GM23338 (cell line): ENCODE data around the gene TSNAX. TPM values are rescaled to one million over a fixed set of nuclear protein-coding genes. Genes with fewer than 3 reads are reported as not detected.
A peak's percentile ranks its signal among the peaks of the same experiment; 100 is the strongest.

Source experiments
- ATAC-seq: fragments of 200-7000 bp; cut with Tn5 transposase; 3 replicates; pipeline ENCODE4 v1.9.1; 2020
- DNase-seq: peaks from one replicate; pipeline ENCODE4 v3.0.0-alpha.2; 2015; ENCODE audit warnings: low spot score
- H2AFZ ChIP-seq: fragments of 200-600 bp; sonication (generic); 2 replicates; pipeline ENCODE4 v1.8.0; 2016; ENCODE audit warnings: antibody characterized with exemption, mild to moderate bottlenecking, moderate library complexity
- H3F3A ChIP-seq: fragments of 200-600 bp; sonication (generic); replicated peaks from 2 replicates; pipeline ENCODE4 v1.8.0; 2017; ENCODE audit warnings: antibody characterized with exemption, mixed run types, low read depth
- H3K27ac ChIP-seq: fragments of 200-600 bp; sonication (generic); 2 replicates; pipeline ENCODE4 v1.6.1; 2016; ENCODE audit warnings: low read depth
- H3K27me3 ChIP-seq: fragments of 200-600 bp; sonication (generic); 2 replicates; pipeline ENCODE4 v1.8.0; 2016; ENCODE audit warnings: mild to moderate bottlenecking, mixed run types, moderate library complexity; ENCODE audit not compliant: insufficient read depth
- H3K36me3 ChIP-seq: fragments of 200-600 bp; sonication (generic); 2 replicates; pipeline ENCODE4 v1.8.0; 2016; ENCODE audit warnings: mild to moderate bottlenecking; ENCODE audit not compliant: insufficient read depth
- H3K4me1 ChIP-seq: fragments of 200-600 bp; sonication (generic); 2 replicates; pipeline ENCODE4 v1.8.0; 2016; ENCODE audit warnings: mild to moderate bottlenecking, moderate library complexity; ENCODE audit not compliant: insufficient read depth
- H3K4me2 ChIP-seq: fragments of 200-600 bp; sonication (generic); 2 replicates; pipeline ENCODE4 v1.7.1; 2017; ENCODE audit warnings: mixed run types
- H3K4me3 ChIP-seq: fragments of 200-600 bp; sonication (generic); 2 replicates; pipeline ENCODE4 v1.6.1; 2016; ENCODE audit warnings: mixed run types
- H3K79me2 ChIP-seq: fragments of 200-600 bp; sonication (generic); replicated peaks from 2 replicates; pipeline ENCODE4 v1.8.0; 2017; ENCODE audit warnings: mild to moderate bottlenecking; ENCODE audit not compliant: insufficient read depth
- H3K9me2 ChIP-seq: fragments of 200-600 bp; sonication (generic); 2 replicates; pipeline ENCODE4 v1.8.0; 2017; ENCODE audit not compliant: insufficient read depth
- H4K20me1 ChIP-seq: fragments of 200-600 bp; sonication (generic); replicated peaks from 2 replicates; pipeline ENCODE4 v1.8.0; 2017; ENCODE audit warnings: mild to moderate bottlenecking; ENCODE audit not compliant: insufficient read depth
- H3K27ac Mint-ChIP-seq: 2 replicates; pipeline ENCODE4 v1.8.0; 2020; ENCODE audit warnings: inconsistent platforms, mild to moderate bottlenecking, moderate library complexity, mixed read lengths
- H3K27me3 Mint-ChIP-seq: 3 replicates; pipeline ENCODE4 v1.8.0; 2022; ENCODE audit warnings: low read depth, mild to moderate bottlenecking, moderate library complexity, mixed read lengths, inconsistent platforms; ENCODE audit not compliant: insufficient read depth, poor library complexity
- H3K36me3 Mint-ChIP-seq: 3 replicates; pipeline ENCODE4 v1.8.0; 2021; ENCODE audit warnings: low read depth, mild to moderate bottlenecking, inconsistent platforms, moderate library complexity, mixed read lengths
- H3K4me1 Mint-ChIP-seq: 3 replicates; pipeline ENCODE4 v1.8.0; 2020; ENCODE audit warnings: mild to moderate bottlenecking, inconsistent platforms, mixed read lengths
- H3K4me3 Mint-ChIP-seq: 3 replicates; pipeline ENCODE4 v1.8.0; 2021; ENCODE audit warnings: moderate library complexity, mild to moderate bottlenecking, inconsistent platforms, mixed read lengths
- H3K9me3 Mint-ChIP-seq: 3 replicates; pipeline ENCODE4 v1.8.0; 2020; ENCODE audit warnings: moderate library complexity, mild to moderate bottlenecking, inconsistent platforms, mixed read lengths
- CREB1 ChIP-seq: fragments of 250-450 bp; sonication (Bioruptor Pico); IDR thresholded peaks from 2 replicates; pipeline ENCODE4 v1.5.0; 2020; ENCODE audit warnings: low read depth, mild to moderate bottlenecking, moderate library complexity
- EZH2phosphoT487 ChIP-seq: fragments of 200-600 bp; sonication (generic); IDR thresholded peaks from one replicate; pipeline ENCODE4 v1.8.1; 2018; ENCODE audit warnings: antibody characterized with exemption; ENCODE audit not compliant: unreplicated experiment
- JUNB ChIP-seq: IDR thresholded peaks from one replicate; pipeline ENCODE4 v1.6.1; 2016; ENCODE audit warnings: antibody characterized with exemption; ENCODE audit not compliant: unreplicated experiment
- NANOG ChIP-seq: IDR thresholded peaks from 2 replicates; pipeline ENCODE4 v1.6.1; 2016; ENCODE audit warnings: antibody characterized with exemption, borderline replicate concordance
- ZNF114 ChIP-seq: fragments of 250-450 bp; sonication (Bioruptor Pico); IDR thresholded peaks from 2 replicates; pipeline ENCODE4 v1.5.0; 2020; ENCODE audit warnings: mild to moderate bottlenecking, moderate library complexity
- polyA plus RNA-seq: library from polyadenylated mRNA; unstranded; fragments of >200 nt; fragmentation: Nextera tagmentation; extraction: Ambion mirVana; gene quantifications from 2 replicates; pipeline ENCODE4 v1.2.1, GENCODE V29; 2016
- total RNA-seq: library from RNA; depleted of rRNA; stranded (reverse); fragments of >200 nt; shearing (Covaris generic); gene quantifications from 2 replicates; pipeline ENCODE4 v1.2.3, GENCODE V29; 2014
- TF ChIP-seq, protein P1 (sequence below): IDR thresholded peaks from one replicate; pipeline ENCODE4 v1.6.1; 2018; ENCODE audit warnings: antibody characterized with exemption; ENCODE audit not compliant: unreplicated experiment

The TSNAX gene
- total and polyA plus RNA-seq, 2 experiments from 2014 or later, result 31.5 to 31.7 TPM

DNA sequence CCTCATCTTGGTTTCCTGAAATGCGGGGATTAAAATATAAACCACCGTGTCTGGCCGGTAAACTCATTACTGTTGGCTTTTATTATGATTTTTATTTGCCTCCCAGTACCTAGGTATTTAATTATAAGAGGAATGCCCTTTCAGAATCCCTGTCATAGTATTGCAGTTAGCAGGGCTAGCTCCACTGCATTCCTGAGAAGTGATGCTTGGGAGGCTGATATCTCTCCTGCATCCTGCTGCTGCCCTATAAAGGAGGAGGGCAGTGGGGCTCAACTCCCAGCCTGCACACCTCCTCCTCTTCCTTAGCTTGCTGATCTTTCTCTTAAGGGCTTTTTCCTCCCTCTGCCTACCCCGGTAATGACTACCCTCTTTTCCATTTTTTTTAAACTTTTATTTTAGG, 78.2 kb downstream of the TSNAX start:
- Histone ChIP-seq H3K79me2 (no peaks in the 10 kb centered on the region), H3K4me3 (no peak overlapping the region), H3K27me3 (no peaks in the 10 kb centered on the region), H3K36me3 (no peaks in the 10 kb centered on the region), H2AFZ (no peak overlapping the region), H3K27ac (no peak overlapping the region), H3K4me2 (no peak overlapping the region), H3K4me1 (no peaks in the 10 kb centered on the region), H3F3A (no peaks in the 10 kb centered on the region), H3K9me2 (no peaks in the 10 kb centered on the region), H4K20me1 (no peaks in the 10 kb centered on the region)
- H3K36me3 Mint-ChIP-seq, result no peaks in the 10 kb centered on the region
- H3K4me3 Mint-ChIP-seq, result no peak overlapping the region
- TF ChIP-seq JUNB, result no peak
- TF ChIP-seq CREB1 (CRISPR knock-in tag), result no peak
- peaks cover 1% of the 10 kb centered on the region for H3K27me3 Mint-ChIP-seq
- DNase-seq (peak; percentile 46), ATAC-seq (peak; percentile 62)
- H3K27ac Mint-ChIP-seq, result no peak overlapping the region
- H3K4me1 Mint-ChIP-seq, result peaks cover 5% of the 10 kb centered on the region; the same call in 1 of the 3 replicates
- H3K9me3 Mint-ChIP-seq, result no peaks in the 10 kb centered on the region

DNA sequence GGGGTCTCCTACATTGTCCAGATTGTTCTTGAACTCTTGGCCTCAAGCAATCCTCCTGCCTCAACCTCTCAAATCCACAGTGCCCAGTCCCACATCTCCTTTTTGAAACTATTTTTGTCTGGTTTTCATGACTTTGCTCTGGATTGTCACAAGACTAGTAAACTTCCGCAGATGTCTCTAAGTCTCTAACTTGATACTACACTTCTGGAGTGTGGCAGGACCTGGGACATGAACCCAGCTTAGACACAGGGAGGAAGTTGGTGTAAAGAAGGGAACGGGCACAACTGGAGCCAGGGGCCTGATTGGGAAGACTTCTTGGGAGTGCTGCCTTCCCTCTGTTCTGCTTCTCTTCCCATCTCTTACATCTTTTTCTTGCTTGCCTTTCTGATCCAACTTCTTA, 81.9 kb downstream of the TSNAX start:
- H3F3A ChIP-seq, result no peaks in the 10 kb centered on the region
- no peaks in the 10 kb centered on the region for H3K79me2 ChIP-seq
- no peak overlapping the region for H3K4me2 ChIP-seq
- no peak overlapping the region for H2AFZ ChIP-seq
- H4K20me1 ChIP-seq, result no peaks in the 10 kb centered on the region
- H3K9me2 ChIP-seq, result no peaks in the 10 kb centered on the region
- H3K4me1 Mint-ChIP-seq, result no peaks in the 10 kb centered on the region
- no peak overlapping the region for H3K27ac Mint-ChIP-seq
- H3K27me3 ChIP-seq, result no peaks in the 10 kb centered on the region
- no peaks in the 10 kb centered on the region for H3K4me1 ChIP-seq
- no peak overlapping the region for H3K27ac ChIP-seq
- no peak for TF ChIP-seq NANOG
- ATAC-seq, result no peak
- no peak for DNase-seq
- no peak overlapping the region for H3K4me3 Mint-ChIP-seq
- H3K27me3 Mint-ChIP-seq, result peaks cover under 1% of the 10 kb centered on the region
- H3K4me3 ChIP-seq, result no peak overlapping the region
- no peaks in the 10 kb centered on the region for H3K36me3 ChIP-seq
- H3K36me3 Mint-ChIP-seq, result no peaks in the 10 kb centered on the region
- H3K9me3 Mint-ChIP-seq, result no peaks in the 10 kb centered on the region

DNA sequence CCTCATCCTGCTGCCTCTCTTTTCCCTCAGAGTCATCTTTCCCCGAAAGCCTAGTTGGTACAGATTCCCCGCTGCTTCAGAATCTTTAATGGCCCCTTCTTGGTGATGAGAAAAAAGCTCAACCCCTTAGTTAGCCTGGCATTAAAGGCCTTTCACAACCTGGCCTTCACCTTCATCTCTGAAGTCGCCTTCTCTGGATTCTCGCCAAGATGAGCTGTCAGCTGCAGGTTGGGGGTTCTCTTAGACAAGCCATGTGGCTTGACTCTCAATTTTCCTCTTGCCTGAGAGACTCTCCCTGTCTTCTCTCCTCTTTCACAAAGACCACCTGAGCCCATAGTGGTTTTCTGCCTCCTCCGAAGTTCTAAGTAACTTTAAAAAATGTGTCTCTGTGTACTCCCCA, 82.6 kb downstream of the TSNAX start:
- H3K79me2 ChIP-seq, result no peaks in the 10 kb centered on the region
- Mint-ChIP-seq H3K4me1 (no peaks in the 10 kb centered on the region), H3K27ac (no peak overlapping the region), H3K9me3 (no peaks in the 10 kb centered on the region), H3K4me3 (no peak overlapping the region), H3K36me3 (no peaks in the 10 kb centered on the region), H3K27me3 (no peaks in the 10 kb centered on the region)
- H2AFZ ChIP-seq, result no peak overlapping the region
- no peak overlapping the region for H3K4me3 ChIP-seq
- DNase-seq (no peak), ATAC-seq (no peak)
- no peaks in the 10 kb centered on the region for H4K20me1 ChIP-seq
- H3K9me2 ChIP-seq, result 0 out of 2 replicates have a peak, but pooled peaks cover 3% of the 10 kb centered on the region
- H3K36me3 ChIP-seq, result no peaks in the 10 kb centered on the region
- no peaks in the 10 kb centered on the region for H3K27me3 ChIP-seq
- no peaks in the 10 kb centered on the region for H3K4me1 ChIP-seq
- TF ChIP-seq, protein P1, sequence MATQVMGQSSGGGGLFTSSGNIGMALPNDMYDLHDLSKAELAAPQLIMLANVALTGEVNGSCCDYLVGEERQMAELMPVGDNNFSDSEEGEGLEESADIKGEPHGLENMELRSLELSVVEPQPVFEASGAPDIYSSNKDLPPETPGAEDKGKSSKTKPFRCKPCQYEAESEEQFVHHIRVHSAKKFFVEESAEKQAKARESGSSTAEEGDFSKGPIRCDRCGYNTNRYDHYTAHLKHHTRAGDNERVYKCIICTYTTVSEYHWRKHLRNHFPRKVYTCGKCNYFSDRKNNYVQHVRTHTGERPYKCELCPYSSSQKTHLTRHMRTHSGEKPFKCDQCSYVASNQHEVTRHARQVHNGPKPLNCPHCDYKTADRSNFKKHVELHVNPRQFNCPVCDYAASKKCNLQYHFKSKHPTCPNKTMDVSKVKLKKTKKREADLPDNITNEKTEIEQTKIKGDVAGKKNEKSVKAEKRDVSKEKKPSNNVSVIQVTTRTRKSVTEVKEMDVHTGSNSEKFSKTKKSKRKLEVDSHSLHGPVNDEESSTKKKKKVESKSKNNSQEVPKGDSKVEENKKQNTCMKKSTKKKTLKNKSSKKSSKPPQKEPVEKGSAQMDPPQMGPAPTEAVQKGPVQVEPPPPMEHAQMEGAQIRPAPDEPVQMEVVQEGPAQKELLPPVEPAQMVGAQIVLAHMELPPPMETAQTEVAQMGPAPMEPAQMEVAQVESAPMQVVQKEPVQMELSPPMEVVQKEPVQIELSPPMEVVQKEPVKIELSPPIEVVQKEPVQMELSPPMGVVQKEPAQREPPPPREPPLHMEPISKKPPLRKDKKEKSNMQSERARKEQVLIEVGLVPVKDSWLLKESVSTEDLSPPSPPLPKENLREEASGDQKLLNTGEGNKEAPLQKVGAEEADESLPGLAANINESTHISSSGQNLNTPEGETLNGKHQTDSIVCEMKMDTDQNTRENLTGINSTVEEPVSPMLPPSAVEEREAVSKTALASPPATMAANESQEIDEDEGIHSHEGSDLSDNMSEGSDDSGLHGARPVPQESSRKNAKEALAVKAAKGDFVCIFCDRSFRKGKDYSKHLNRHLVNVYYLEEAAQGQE, result no peak
- no peak for TF ChIP-seq ZNF114
- no peak for TF ChIP-seq JUNB
- no peak for TF ChIP-seq NANOG
- no peak for TF ChIP-seq EZH2phosphoT487
- H3K4me2 ChIP-seq, result no peak overlapping the region
- no peaks in the 10 kb centered on the region for H3F3A ChIP-seq
- no peak overlapping the region for H3K27ac ChIP-seq
